ENCODE results near the gene TSPEAR.
"Not testable (repeated sequence)": the region's sequence is repeated elsewhere in the genome, so short reads cannot be mapped to it uniquely, and the experiment has no call there.

Gene TSPEAR

DNA sequence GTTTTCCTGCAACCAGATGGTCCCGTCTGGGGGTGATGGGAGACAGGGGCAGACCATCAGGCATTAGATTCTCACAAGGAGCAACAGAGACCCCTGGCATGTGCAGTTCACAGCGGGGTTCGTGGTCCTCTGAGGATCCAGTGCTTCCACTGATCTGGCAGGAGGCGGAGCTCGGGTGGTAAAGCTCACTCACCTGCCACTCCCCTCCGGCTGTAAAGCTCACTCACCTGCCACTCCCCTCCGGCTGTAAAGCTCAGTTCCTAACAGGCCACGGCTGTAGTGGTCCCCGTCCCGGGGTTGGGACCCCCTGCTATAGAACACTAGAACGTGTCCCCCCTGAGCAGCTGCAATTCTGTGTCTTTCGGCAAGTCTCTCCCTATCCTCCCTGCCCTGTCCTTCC lies 9.8 kb downstream of the TSPEAR start:
- no peak for DNase-seq

DNA sequence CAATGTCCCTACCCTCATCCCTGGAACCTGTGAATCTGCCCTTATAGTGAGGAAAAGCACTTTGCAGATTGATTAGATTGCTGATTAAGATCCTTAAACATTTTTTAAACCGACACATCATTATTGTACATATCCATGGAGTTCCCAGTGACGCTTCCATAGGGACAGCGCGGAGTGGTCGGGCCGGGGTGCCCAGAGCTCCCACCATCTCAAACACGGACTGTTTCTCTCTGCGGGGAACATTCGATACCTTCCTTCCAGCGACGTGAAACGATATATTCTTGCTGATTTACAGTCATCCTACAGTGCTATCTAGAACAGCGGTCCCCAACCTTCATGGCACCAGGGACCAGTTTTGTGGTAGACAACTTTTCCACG lies 10.4 kb downstream of the TSPEAR start:
- no peak for DNase-seq

DNA sequence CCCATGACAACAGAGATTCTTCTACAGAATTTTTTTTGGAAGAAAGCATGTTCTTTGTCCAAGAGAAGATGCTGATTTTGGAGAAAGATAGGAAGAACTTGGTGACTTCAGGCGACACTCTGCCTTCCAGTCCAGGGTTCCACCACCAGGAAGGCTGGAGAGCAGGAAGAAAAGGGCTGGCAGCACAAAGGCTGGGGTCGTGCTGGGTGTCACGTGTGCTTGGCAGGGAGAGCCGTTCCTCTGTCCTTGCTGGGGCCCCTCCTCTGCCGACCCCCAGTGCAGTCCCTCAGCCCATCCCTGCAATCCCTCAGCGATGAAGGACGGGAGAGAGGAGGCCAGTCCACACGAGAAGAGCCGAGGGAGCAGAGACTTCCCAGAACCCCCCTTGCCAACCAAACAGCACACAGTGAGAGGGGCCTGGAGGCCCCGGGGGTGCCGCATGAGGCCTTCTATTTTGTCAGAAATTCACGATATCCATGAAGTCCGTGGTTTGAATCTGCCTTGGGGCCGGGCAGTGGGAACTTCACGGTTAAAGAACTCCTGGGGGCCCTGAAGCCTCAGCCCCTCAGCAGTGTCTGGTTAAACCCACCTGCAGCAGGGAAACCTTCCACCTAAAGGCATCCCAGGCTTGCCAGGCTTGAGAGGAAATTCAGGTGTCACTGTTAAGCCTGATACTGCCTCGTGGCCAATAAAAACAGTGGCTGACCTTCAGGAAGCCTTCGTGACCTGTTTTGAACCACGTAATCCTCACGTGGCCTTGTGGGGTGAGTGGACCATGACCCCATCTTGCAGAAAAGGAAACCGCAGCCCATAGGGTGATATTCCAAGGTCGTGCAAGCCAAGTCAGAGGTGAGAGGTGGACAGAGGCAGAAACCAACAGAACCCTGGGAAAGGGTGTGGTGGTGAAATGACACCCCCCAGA lies 11.0 kb downstream of the TSPEAR start:
- DNase-seq: no peak

DNA sequence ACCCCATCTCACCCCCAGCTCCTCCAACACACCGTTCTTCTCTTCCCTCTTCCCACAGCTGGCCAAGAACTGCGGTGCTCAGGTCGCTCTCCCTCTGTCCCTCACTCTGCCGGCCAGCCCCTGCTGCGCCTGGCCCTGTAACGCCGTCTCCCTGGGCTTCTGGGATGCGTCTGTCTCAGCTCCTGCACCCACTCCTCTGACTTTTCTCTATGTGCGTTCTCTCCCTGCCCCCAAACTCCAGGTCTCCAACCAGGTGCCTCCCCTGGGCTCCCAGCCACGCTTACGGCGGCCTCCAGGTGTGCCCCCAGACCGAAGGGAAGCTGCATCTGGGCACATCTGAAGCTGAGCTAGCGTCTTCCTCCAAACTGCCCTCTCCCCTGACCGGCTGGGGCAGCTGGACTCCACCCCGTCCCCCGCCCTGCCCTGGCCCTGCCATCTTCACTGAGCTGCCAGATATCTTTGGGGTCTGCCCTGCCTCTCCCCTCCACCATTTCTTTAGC lies 11.8 kb downstream of the TSPEAR start:
- no peak for DNase-seq

DNA sequence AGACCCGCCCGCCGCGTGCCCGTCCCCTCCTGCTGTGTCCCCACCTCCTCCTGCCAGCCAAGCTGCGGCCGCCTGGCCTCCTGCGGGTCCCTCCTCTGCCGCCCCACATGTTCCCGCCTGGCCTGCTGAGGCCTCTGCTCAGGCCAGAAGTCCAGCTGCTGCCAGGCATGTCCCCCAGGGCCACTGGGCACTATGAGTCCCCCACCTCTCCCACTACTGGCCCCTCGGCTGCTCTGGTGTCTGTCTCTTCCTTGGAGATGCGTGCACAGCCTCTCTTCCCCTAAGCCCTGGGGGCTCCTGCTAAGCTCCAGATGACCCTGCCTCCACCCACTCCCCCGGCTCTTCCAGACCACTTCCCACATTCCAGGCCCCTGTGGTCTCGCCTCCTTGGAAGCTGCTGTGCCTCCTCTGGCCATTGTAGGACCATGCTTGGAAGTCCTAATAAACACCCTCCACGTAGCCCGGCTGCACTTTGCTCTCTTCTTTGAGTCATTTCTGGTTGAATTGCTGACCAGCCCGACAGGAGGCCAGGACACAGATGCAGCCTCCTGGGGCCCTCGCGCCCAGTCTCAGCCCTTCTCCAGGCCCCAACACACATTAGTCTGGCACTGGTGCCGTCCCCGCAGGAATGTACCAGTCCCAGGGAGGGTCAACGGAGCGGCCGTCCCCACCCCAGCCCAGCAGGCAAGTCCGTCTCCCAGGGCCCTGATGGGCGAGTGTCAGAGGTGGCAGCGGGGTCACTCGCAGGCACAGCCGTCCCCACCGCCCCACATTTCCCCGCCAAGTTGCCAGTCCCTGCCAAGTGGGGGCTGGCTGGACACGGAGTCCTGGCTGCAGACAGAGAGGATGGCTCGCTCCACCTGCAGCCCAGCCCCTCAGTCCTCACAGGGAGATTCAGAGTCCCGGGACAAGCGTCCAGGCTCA lies 13.3 kb downstream of the TSPEAR start:
- no peak for DNase-seq

DNA sequence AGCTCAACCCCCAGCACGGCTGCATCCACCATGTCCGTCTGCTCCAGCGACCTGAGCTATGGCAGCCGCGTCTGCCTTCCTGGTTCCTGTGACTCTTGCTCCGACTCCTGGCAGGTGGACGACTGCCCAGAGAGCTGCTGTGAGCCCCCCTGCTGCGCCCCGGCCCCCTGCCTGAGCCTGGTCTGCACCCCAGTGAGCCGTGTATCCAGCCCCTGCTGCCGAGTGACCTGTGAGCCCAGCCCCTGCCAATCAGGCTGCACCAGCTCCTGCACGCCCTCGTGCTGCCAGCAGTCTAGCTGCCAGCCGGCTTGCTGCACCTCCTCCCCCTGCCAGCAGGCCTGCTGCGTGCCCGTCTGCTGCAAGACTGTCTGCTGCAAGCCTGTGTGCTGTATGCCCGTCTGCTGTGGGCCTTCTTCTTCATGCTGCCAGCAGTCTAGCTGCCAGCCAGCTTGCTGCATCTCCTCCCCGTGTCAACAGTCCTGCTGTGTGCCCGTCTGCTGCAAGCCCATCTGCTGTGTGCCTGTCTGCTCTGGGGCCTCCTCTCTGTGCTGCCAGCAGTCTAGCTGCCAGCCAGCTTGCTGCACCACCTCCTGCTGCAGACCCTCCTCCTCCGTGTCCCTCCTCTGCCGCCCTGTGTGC lies 14.1 kb downstream of the TSPEAR start, which contains the start of gene KRTAP10-12:
Gene KRTAP10-12, plus strand, starts transcription at position 1 of the 639 bp plus-strand sequence. Its CDS starts 30 bp downstream, at position 31.
- not testable (repeated sequence) for DNase-seq

DNA sequence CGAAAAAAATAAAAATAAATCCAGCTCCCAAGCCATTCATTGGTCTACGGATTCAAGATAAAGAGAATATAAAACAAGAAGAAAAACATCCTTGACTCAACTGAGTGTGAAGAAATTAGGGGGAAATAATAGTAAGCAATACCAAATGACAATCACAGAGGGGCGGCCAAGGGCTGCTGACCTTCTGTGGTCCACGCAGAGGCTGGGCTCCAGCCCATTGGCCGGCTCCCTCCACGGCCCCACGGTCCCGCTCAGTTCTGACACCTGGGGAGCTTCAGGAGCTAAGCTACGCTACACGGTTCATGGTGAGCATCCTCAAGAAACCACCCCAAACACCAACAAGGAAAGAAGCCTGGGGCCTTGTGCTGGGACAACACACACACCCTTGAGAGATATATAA lies 14.8 kb downstream of the TSPEAR start:
- no peak for DNase-seq

DNA sequence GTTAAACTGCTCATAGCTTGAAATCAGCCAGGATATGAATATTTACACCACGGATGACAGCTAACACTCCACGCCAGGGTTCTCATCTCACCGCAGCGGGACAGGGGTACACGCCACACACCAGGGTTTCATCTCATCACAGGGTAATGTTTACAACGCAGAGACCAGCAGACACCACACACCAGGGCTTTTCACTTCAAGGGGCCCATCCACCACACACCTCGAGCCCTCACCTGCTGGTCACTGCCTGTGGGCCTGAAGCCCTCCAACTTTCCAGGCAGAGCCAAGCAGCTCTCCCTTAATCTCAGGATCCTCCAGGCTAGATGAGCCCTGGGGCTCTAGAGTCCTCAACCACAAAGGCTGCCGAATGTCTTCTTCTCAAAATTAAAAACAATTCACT lies 15.7 kb downstream of the TSPEAR start:
- DNase-seq: no peak

DNA sequence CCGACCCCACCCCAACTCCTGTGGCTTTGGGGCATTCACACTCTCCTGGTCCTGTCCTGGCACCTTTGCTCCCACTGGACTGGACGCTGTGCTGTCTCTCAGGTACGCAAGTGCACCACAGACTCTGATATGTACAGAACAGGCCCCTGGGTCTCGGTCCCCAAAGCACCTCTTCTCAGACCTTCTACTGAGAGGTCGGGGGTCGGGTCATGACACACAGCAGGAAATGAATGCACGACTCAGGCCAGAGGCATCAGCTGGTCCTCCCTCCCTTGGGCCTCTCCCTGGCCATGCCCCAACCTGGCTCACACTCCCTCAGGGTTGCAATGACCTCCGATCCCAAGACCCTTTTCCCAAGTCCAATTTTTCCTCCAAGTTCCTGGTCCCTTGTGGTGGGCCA lies 16.2 kb downstream of the TSPEAR start:
- no peak for DNase-seq

DNA sequence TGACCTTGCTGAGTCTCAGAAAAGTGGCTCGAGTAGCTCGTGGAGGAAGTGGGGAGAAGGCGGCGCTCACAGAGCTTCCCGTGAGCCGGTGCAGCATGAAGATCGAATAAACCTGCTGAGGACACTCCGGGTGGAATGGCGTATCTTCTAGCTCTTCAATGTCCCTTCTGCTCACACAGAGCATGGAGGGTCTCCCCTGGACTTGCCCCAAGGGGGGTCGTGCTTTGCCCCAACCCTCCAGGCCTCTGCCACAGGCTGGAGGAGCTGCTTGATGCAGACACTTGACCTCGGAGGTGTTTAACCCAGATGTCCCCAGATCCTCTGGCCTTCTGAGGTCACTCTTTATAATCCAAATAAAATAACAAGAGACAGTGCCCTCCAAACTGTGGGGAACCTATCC lies 16.6 kb downstream of the TSPEAR start:
- no peak for DNase-seq

DNA sequence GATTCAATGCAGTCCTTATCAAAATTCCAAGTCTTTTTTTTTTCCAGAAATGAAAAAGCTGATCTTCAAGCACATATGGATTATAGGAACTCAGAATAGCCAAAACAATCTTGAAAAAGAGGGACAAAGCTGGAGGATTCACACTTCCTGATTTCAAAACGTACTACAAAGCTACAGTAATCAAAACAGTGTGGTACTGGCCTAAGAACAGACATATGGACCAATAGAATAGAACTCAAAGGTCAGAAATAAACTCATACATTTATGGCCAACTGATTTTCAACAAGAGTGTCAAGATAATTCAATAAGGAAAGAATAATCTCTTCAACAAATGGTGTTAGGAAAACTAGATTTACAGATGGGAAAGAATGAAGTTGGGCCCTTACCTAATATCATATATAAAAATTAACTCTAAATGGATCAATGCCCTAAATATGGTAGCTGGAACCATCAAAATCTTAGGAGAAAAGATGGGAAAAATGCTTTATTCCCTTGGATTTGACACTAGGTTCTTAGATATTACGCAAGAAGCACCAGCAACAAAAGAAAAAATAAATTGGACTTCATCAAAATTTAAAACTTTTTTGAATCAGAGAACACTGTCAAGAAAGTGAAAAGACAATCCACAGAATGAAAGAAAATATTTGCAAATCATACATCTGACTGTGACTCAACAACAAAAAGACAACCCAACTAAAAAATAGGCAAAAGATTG lies 18.4 kb downstream of the TSPEAR start:
- no peak for DNase-seq

DNA sequence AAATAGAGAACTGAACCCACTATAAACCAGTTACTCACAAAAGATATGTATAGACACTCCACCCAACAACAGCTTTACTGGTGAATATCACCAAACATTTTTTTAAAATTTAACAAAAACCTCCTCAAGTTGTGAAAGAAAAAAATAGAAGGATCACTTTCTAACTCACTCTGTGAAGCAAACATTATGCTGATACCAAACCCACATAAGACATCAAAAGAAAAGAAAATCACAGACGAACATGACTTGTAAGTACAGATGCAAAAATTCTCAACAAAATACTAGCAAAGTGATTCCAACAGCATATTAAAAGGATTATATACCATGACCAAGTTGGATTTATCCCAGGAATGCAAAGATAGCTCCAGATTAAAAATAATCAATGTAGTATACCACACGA lies 19.7 kb downstream of the TSPEAR start:
- DNase-seq: no peak

DNA sequence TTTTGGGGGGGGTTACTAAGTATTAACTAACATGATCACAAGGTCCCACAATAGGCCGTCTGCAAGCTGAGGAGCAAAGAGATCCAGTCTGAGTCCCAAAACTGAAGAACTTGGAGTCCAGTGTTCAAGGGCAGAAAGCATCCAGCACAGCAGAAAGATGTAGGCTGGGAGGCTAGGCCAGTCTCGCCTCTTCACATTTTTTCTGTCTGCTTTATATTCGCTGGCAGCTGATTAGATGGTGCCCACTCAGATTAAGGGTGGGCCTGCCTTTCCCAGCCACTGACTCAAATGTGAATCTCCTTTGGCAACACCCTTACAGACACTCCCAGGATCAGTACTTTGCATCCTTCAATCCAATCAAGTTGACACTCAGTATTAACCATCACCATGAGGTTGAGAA lies 21.6 kb downstream of the TSPEAR start:
- DNase-seq: not testable (repeated sequence)

DNA sequence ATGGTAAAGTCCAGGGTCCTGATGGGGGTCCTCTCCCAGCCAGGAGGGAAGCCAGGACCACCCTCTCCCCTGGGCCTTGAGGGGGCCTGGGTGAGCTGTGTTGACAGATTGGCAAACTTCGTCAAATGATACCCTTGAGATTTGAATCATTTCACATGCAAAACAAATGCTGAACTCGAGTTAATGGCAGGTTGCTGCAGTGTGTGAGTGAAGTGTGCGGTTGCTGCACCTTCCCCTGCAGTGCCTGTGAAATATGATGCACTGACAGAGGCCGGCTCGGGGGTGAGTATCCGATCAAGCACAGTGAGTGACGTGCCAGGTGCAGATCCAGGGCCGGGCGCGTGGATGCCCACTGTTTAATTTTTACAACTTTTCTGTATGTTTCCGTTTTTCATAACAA lies 23.7 kb downstream of the TSPEAR start:
- DNase-seq: peak; percentile 79

DNA sequence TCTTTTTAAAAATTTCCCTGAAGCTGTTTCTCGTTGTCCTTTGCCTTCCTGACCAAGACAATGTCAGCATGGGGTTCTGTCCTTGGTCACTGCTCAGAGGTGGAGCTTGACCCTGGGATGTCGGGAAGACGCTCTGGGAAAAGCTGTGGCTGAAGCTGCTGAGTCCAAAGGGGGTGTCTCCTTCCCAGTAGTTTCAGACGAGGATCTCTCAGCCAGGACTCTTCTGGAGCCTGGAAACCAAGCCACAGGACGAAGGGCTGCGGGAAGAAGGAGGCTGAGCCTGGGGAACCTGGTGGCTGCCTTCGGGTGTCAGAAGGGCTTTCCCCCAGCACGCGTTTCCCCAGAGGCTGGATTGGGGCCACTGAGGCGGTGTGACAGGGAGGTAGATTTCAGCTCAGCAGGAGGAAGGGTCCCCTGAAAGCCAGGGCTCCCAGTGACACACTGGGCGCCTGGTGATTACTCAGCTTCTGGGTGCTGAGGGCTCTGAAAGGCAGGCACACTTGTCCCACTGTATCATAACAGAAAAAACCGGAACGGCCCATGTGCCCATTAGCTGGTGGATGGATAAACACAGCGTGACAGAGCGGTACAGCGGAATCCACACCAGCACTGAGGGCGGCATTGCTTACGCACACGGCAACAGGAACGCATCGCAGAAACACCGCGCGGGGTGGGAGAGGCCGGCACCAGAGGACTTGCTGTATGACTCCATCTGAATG lies 24.4 kb downstream of the TSPEAR start:
- DNase-seq: no peak

DNA sequence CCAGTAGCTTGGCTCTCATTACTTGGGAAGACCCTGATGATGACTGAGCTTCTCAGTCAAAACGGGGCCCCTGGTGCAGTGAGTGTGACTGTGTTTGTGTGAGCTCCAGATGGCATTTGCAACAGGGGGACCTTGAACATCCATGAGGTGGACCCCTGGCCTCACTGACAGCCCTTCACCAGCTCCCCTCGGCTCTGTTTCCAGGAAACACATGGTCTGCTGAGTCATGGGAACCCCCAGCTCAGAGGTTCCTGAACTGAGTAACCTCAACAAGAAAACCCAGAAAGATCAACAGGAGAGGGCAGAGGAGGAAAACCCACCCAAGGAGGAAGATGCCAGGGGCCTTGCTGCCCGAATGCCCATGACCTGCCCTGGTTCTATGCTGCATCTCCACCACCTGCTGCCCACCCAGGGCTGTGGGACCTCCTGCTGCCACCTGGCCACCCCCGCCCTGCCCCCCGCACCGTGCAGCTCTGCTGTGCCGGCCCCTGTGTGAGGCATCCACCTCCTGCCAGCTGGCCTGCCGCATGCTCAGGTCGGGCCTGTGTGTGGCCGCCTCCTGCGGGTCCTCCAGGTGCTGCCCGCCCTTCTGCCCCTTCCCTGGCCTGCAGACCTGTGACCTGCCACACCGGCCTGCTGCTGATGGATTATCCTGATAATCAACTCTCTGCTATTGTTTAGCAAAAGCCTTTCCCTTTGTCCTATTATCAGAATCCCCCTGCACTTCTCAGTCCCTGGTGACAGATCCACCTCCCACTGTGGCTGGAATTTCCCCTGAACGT lies 25.2 kb downstream of the TSPEAR start:
- DNase-seq: no peak

DNA sequence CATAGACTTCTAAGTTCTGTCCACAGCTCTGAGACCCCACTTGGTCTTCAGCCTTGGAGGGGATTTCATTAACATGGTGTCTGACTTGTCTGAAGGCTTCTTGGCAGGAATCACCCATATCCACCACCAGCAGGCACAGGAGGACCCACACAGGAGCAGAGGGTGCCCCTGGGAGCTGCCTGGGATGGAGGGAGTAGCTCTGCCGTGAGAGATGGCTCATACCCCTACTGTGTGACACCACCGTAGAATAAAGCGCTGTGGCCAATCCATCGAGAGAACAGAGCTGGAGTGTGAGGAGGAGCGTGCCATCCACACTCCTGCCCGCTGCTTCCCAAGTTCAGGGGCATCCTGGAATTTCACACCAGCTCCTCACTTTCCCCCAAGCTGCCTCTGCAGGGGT lies 26.3 kb downstream of the TSPEAR start:
- DNase-seq: not testable (repeated sequence)

DNA sequence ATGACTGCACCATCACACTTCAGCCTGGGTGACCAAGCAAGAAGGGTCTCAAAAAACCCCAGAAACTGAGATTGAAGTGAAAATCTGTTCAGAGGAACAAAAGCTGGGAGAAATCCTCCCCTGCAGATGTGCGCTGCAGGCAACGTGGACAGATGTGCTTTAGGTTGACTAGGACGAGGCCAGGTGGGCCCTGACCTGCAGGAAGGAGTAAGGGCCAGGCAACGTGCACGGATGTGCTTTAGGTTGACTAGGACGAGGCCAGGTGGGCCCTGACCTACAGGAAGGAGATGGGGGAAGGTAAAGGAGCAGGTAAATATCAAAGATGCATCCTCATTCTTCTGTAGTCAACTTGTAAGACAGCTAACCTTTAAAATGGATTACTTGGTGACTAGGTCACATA lies 26.9 kb downstream of the TSPEAR start:
- no peak for DNase-seq

DNA sequence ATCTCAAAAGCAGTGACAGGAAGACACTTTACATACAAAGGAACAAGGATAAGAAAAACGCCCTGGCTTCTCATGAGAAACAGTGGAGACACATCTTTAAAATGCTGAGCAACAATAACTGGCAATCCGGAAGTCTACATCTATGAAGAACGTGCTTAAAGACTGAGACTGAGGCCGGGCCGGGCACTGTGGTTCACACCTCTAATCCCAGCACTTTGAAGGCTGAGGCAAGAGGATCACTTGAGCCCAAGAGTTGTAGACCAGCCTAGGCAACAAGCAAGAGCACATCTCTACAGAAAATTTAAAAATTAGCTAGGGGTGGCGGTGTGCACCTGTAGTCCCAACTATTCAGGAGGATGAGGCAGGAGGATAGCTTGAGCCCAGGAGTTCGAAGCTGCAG lies 27.3 kb downstream of the TSPEAR start:
- DNase-seq: no peak

DNA sequence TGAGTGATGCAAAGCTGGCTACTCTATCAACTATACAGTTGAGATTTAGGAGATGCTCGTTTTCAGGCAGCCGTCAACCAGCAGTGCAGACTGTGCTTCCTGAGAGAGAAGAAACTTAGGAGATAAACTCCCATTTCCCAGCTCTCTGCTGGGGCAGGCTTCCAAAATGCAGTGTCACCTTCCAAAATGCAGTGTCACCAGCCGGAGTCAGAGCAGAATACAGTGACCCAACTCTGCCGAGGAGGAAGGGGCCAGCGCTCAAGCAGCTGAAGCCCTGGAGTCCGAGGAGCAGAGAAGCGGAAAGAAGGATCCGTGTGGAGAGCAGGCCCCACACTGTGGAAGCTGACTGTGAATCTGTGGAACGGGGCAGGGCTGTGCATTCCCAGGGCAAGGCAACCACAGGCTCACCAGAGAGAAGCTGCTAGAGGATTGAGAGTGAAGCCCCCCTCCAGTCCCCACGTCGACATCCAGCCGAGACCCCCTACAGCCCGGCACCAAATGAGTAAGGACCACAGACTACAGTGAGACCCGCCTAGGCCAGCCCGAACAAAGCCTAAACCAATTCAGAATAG lies 28.7 kb downstream of the TSPEAR start:
- no peak for DNase-seq
